H1 (cell line): ENCODE data around the gene ENO3. TPM values are rescaled to one million over a fixed set of nuclear protein-coding genes. Genes with fewer than 3 reads are reported as not detected.

Source experiments
- ASH2L ChIP-seq: fragments of 200-600, 300-600 bp; sonication (generic); IDR thresholded peaks from one replicate; pipeline ENCODE4 v1.7.1; 2017; ENCODE audit warnings: low read length
- BRCA1 ChIP-seq: IDR thresholded peaks from 2 replicates; pipeline ENCODE4 v1.6.1; 2012; ENCODE audit warnings: low read depth, low read length, improper control_type of control experiment
- CHD1 ChIP-seq: IDR thresholded peaks from 2 replicates; pipeline ENCODE4 v1.6.1; 2012; ENCODE audit warnings: low read depth, low read length, improper control_type of control experiment
- HDAC6 ChIP-seq: IDR thresholded peaks from one replicate; pipeline ENCODE4 v1.7.1; 2012; ENCODE audit warnings: low read depth, mild to moderate bottlenecking, inconsistent platforms, low read length, moderate library complexity
- KDM4A ChIP-seq: IDR thresholded peaks from one replicate; pipeline ENCODE4 v1.7.1; 2012; ENCODE audit warnings: low read depth, mild to moderate bottlenecking, moderate library complexity, low read length, inconsistent platforms; ENCODE audit not compliant: severe bottlenecking
- RFX5 ChIP-seq: IDR thresholded peaks from 2 replicates; pipeline ENCODE4 v1.6.1; 2011; ENCODE audit warnings: low read depth, low read length, improper control_type of control experiment, borderline replicate concordance
- TAF7 ChIP-seq: optimal IDR thresholded peaks from 2 replicates; pipeline ENCODE3; 2011; ENCODE audit warnings: low read depth, mild to moderate bottlenecking, inconsistent platforms, low read length, moderate library complexity, borderline replicate concordance
- TCF12 ChIP-seq: IDR thresholded peaks from 2 replicates; pipeline ENCODE4 v1.6.1; 2011; ENCODE audit warnings: low read depth, mild to moderate bottlenecking, low read length
- polyA plus RNA-seq, 7 experiments: library from polyadenylated mRNA; depleted of rRNA in 3 of 7; stranded (reverse) in 5 of 7; unstranded in 2 of 7; fragments of >200 nt in 5 of 7; fragments of 200-250 nt in 2 of 7; gene quantifications; 1 replicate in 5 of 7; 2 replicates in 1 of 7; 4 replicates in 1 of 7; pipeline versions ENCODE4 v1.2.1 to v1.2.3, GENCODE V29; 2011 to 2013; ENCODE audit warnings: missing spikeins in 2 of 7, mixed read lengths in 2 of 7
- total RNA-seq: library from RNA; stranded (reverse); fragmentation: NEBNext Ultra II Directional; extraction: Animal tissue kit (Norgen Biotek cat#: 25700); gene quantifications from 2 replicates; pipeline ENCODE4 v1.2.1, GENCODE V29; 2021
- TF ChIP-seq, protein P1 (sequence below): IDR thresholded peaks from 2 replicates; pipeline ENCODE4 v1.6.1; 2012; ENCODE audit warnings: inconsistent platforms

The ENO3 gene
- total and polyA plus RNA-seq, 2 of the 8 experiments (the other 6 are each of a cell fraction or from before 2014, with no cell fraction given), result 25.0 to 25.7 TPM

DNA sequence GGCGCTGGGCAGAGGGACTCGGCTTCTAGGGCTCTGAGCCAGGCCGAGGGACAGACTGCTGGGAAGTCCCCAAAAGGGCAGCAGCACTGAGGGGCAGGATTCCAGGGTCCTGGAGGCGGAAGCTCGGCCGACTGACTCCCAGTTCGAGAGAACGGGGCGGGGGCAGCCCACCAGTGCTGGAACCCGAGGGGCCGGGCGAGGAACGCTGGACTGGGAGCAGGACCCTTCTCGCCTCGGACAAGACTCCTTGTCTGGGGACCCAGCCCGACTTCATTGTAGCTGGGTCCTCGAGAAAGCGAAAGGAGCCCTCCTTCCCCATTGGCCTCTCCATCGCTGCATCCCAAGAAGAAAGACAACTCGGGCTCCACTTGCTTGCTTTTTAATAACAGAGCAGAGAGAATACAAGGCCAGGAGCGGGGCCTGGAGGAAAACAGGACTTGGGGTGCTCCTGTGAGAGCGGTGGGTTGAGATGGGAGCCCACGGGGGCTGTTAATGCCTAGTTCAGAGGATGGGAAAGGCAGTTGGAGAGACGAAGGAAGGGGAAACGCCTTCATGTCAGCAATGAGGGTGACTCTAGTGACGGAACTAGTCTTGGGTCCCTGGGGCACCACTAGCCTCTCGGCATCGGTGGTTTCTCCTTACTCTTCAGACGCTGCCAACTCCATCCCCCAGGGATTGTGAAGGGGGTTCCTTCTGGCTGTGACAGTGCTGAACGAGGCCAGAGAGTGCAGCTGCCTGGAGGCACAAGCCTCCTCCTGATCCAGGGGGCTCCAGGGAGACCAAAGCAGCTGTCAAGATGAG, 37.0 kb downstream of the ENO3 start (continued):
- TF ChIP-seq RFX5 (no peak), TAF7 (no peak), CHD1 (no peak), ASH2L (no peak), KDM4A (peak; percentile 62), BRCA1 (no peak), TCF12 (no peak), HDAC6 (no peak)
- TF ChIP-seq, protein P1, sequence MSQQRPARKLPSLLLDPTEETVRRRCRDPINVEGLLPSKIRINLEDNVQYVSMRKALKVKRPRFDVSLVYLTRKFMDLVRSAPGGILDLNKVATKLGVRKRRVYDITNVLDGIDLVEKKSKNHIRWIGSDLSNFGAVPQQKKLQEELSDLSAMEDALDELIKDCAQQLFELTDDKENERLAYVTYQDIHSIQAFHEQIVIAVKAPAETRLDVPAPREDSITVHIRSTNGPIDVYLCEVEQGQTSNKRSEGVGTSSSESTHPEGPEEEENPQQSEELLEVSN, result peak; percentile 23; the same call in 1 of the 2 replicates
